GM18867 (cell line): ENCODE results near the gene VIPR1.

Experiments used
- ATAC-seq: cut with Tn5 transposase; IDR thresholded peaks from one replicate; pipeline ENCODE4 v1.9.1; 2021; ENCODE audit warnings: mild to moderate bottlenecking, moderate library complexity; ENCODE audit not compliant: unreplicated experiment

VIPR1 gene

DNA sequence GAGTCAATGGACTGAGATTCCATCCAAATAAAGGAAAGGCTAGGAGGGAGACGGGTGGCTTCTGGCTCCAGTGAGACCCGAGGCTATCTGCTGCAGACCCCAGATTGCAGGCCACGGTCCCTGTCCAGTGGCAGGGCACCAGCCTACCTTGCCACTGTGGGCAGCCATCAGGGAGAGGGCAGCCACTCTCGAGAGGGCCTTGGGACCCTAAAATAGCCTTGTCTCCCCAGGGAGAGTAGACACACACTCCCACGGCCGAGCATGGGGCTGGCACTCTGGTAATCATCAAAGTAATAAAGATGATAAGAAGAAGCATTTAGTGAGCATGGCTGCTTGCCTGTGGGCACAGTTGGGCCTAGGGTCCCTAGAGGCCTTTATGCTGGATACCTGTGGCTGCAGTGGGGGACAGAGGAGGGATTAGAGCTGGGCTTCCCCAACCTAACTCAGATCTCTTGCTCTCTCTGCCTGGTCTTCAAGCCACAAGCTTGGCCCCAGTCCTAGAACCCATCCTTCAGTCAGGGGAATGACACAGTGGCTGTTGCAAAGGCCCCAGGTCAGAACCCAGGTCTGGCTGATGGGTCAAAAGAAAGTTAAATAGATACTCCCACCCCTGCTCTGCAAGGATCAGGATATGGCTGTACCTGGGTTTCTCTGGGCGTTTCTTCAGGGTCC lies 9.2 kb upstream of the VIPR1 start:
- no peak for ATAC-seq

DNA sequence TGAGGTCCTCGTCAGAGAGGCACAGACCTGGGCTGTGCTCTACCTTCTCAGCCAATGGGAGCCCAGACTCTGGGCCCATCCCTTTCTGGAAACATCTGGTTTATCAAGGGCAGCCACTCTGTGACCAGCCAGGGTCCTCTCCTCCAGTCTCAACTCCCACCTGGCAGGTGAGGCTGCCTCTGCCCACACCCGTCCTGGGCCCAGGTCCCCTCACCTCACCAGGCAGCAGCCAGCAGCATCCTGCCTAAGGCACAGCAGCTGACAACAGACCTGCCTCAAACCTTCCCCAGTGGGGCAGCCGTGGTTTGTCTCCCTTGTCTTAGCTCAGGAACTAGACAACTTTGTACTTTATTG lies 8.7 kb upstream of the VIPR1 start:
- no peak for ATAC-seq

DNA sequence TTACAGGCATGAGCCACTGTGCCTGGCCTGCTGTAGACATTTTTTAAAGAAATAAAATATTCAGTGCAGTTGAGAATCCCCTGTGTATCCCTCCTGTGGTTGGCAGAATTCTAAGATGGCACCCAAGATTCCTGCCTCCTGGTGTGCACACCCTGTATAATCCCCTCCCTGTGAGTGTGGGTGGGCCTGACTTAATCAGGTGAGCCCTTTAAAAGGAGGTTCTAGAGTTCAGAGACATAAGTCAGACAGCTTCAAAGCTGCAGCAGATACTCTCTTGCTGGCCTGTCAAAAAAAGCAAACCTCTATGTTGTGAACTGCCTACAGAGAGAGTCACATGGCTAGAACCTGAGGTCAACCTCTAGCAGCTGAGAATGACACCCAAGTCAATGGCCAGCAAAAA lies 7.0 kb upstream of the VIPR1 start:
- ATAC-seq, result no peak

DNA sequence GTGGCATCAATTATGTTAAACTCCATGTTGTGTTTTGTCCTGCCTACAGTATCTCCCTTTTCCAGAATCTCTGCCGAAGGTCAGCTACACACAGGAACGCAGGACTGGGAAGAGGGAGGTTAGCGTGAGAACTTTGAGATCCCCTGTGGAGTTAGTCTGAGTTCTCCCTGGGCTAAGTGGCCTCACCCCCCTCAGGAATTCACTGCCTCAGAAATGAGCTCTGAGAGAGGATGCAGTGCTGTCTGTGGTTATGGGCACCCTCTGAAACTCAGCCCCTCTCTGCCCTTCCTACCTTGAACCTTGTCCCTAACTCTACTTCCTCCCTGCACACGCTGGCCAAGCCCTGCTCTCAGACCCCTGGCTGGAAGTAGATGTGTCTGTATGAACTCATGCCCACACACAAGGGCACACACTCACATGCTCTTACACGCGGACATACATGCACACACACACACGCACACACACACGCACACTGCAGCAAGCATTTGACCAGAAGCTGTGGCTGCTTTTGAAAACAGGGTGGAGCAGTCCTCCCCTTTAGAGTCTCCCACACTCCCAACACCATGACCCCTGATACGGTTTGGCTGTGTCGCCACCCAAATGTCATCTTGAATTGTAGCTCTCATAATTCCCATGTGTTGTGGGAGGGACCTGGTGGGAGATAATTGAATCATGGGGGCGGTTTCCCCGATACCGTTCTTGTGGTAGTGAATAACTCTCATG lies 5.3 kb upstream of the VIPR1 start:
- no peak for ATAC-seq

DNA sequence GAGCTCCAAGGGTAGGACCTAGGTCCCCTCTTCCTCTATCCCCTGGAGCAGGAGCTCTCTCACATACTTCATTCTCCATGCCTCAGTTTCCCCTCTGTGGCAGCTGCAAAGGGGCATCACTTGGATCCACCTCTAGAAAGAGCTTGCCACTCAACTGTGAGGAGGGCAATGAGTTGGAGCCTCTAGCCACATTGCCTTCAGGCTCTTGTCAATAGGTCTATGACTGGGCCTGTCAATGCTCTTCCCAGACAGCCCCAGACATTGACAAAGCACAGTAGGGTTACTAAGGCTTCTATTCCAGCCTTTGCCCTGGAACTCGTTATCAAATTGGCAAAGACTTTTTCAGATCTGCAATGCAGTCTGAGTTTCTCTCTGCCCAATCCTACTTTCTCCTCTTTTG lies 4.4 kb upstream of the VIPR1 start:
- no peak for ATAC-seq

DNA sequence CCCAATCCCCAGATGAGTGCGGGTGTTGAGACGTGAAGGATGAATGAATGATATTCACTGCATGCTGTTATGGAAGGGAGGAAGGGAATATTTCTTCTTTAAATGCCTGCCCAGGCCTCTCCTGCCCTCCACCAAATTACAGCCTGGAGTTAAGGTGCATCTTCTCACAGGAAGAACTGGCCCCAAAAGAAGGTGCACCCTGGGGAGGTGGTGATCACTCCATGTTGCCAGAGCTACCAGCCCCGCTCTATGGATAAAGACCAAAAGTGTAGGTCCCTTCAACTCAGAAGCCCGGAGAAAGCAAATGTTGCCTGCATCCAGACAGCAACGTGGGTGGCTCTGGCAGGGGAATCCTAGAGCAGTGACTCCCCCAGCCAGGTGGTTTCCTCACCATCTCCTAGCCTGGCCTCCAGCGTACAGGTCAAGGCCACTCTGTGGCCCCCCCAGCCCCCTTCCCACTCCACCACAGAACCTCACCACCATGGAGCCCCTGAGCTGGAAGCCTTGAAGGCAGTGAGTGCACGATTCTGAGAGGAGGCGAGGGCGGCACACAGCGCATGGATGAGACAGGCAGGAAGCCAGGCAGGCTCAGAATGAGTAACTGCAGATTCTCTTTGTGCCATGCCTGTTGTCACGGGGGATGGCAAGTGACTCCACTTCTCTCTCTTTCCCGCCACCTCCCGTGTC lies 3.5 kb upstream of the VIPR1 start:
- no peak for ATAC-seq

DNA sequence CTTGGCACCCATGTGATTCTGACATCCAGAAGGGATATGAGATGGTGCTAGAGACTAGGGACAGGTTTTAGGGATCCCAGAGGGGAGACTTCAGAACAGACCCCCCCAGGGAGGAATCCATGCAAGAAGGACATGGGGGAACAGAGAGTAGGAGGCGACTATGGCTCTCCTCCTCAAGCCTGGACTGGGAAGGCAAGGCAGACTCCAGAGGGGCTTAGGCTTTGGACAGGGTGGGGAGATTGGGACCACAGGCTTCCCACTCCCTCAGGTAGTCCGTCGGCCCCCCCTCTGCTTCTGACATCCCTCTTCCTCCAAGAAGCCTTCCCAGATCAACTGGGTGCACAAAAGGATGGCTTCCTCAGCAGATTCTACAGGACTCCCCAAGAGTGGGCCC lies 3.0 kb upstream of the VIPR1 start:
- no peak for ATAC-seq

DNA sequence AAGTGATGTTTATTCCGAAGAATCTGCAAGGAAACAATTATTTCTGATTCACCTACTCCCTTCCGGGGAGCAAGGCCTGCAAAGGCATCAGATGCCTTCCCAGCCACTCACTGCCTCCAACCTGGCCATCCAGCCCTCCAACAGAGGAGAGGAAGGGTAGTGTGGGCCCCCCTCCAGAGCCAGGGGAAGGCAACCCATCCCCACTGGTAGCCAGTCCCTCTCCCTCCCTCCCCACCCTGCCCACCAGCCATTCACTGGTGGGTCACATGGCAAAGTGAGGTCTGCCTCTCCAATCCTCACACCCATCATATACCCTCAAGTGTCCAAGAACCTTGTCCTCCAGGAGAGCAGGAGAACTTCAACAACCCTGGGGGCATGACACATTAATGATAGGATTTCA lies 2.4 kb upstream of the VIPR1 start:
- no peak for ATAC-seq

DNA sequence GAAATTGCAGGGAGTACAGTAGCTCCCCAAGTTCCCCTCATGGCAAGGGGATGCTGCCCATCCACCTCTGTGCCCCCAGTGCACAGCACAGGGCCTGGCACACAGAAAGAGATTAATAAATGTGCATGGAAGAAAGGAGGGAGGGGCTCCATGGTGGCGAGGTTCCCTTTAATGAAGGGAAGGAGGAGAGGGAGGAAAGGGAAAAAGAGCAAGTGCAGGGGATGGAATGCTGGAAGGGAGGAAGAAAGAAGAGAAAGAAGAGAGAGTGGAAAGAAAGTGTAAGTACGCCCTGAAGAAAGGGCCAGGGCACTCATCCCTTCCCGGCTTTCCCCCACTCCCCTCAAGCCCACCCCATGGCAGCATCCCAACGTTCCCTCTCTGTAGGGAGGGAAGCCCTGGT lies 1.5 kb upstream of the VIPR1 start:
- ATAC-seq, result no peak

DNA sequence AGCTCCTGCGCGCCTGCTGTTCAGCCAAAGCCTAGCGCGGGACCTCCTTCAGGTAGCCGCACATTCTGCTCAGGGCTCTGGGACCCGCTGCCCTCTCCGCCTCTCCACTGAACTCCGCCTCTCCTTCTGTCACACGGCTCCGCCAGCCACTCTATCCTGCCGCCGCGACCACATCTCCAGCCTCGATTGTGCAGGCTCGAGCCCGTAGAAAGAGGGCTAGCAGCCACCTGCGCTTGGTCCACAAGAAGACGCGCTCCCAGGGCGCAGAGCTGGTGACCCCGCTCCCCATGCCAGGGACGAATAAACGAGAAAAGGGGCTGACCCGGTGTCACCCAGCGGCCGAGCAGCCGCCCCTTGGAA lies 1.1 kb upstream of the VIPR1 start:
- no peak for ATAC-seq

DNA sequence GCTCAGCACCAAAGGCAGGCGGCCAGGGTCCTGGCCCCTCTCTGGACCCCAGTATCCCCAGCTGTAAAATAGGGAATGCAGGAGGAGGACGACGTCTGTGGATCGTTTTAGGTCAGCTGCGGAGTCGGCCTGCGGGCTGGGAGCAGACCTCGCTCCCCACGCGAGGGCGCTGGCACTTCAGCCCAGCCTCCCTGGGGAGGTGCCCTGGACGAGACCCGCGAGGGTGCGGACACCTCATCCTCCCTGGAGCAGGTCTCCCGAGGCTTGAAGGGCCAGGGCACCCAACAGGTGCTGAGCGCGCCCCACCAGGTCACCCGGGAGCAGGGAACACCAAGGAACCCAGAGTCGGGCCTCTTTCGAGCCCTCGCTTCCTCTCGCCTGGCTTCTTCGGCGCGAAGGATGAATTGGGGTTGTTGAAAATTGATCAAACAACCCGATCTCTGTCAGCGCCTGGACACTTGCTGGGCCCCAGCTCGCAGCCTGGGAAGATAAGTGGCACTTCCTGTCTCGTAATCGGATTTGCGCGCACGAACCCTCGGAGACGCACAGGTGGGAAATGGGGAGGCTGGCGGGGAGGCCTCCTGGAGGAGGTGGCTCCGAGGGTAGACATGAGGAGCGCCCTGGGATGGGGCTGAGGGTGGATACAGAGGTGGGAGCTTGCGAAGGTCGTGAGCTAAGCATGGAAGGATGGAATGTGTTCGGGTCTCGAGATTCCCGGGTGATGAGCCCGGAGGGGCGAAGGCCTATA lies 588 bp upstream of the VIPR1 start:
- peak; percentile 35 for ATAC-seq

DNA sequence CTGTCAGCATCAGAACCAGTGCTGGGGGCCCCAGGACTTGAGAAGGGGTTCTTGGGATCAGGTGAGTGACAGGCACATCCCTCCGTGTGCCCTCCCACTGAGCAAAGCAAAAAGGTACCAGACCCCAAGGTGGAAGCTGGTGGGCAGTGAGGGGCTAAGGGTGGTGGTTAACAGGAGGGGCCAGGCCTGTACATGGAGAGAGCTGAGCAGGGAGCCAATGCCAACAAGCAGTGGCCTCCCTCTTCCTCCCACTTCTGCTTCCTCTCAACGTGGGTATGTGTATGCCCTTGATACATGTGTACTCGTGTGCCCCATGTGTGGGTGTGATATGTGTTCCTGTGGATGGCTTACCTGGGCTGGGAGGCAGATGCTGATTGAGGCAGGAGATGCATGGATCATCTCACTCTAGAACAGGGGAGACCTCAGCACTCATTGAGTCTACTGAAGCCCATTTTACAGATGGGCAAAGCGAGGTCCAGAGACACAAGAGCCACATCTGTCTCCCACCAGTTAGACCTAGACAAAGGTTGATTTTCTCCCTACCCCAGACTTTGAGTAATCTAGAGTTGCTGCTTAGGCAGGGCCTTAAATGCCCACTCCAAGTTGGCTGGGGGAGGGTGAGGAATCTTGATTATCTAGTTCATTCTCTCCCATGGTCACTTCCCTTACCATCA lies 945 bp downstream of the VIPR1 start:
- no peak for ATAC-seq

DNA sequence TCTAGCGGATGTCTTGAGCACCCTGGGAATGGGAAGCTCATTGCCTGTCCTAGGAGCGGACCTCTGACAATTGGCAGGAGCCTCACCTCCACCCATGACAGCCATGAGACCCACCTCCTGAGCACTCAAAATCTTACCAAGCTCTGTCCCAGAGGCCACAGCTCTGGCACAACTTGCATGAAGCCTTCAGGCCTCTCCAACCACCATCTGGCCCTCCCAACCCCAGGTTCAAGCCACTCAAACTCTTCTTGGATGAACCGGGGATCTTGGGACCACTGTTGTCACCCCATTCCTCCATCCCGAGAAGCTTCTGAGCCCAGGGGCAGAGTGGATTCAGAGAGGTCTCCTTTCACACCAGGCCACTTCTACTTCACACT lies 1.5 kb downstream of the VIPR1 start:
- ATAC-seq, result no peak

DNA sequence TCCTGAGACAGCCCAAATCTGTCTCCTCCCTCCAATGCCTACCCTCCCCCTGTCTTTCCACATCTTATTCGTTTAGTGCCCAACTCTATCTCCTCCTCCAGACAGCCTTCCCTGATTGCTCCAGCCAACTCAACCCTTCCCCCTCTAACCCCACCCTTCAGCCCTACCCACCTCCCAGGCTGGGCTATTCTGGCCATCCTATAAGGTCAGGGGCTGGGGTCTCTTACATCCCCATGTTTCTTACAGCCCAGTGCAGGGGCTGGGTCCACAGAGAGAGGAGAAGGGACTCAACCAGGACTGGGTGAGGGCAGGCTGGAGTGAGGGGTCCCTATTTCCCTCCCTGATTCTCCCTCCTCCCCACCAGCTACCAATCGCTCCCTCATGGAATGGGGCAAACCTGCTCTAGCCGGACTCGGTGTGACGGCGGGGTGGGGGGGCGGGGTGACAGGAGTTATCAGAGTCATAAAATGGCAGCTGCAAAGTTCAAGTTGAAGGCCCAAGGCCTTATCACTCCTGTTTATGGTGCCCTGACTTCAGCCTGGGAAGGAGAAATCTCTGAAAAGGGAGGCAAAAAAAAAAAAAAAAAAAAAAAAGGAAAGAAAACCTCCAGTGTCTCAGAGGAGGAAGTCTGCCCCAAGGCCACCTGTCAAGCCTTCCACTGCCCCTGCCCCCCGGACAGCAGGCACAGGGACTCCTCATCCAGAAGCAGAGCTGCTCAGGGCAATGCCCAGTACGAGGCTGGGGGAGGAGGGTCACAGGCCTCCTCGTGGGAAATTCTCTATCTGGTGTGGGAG lies 2.1 kb downstream of the VIPR1 start:
- no peak for ATAC-seq

DNA sequence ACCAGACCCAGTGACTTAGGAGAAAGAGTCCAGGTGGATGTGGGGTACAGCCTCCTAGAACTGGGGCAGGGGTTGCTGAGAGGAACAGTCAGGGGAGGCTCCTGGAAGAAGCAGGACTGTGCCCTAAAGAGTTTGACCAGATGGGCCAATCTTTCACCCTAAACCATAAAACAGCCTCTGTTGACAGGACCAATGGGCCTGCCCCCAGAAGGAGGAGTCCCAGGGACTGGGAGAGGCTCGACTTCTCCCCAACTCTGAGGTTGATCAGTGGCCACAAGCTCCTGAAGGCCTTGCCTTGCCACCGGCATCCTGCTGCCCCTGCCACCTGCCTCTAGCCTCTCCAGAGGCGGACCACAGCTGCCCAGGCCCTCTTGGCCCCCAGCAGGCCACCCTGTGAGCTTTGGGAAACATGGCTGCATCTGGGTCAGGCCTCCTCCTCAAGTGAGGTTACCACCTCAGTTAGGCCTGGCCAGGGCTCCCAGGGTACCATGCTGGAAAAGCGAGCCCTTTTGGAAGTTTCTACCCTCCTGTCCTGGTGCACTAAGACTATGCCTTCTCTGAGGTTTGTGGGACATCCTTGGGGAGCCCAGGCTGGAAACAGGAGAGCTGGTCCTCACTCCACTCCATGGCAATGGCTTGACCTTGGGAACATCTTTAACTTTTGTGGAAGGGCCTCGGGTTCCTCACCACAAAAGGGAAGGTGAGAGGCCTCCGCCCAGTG lies 2.8 kb downstream of the VIPR1 start:
- no peak for ATAC-seq

DNA sequence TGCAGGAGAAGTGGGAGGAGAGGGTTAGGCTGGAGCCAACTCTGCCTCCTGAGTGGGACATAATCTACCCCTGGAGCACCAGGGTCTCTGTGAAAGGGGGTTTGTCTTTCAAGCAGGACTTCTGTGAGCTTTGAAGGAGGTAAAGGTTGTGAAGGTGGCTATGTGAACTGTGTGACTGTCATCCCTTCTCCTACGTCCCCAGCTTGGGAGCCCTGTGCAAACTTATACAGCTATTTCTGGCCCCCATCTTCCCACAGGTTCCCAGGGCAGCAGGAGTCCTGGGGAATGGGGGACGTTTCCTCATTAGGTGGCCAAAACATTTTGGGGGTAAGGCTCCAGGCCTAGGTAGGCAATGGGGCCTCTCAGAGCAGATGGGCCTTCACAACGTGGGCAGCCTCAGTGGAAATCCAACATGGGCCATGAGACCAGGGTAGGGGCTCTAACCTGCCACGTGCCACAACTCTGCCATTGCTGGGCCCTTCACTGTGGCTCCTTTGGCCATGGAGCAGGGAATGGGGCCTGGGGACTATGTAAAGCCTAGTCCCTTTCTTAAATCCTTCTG lies 3.5 kb downstream of the VIPR1 start:
- no peak for ATAC-seq

DNA sequence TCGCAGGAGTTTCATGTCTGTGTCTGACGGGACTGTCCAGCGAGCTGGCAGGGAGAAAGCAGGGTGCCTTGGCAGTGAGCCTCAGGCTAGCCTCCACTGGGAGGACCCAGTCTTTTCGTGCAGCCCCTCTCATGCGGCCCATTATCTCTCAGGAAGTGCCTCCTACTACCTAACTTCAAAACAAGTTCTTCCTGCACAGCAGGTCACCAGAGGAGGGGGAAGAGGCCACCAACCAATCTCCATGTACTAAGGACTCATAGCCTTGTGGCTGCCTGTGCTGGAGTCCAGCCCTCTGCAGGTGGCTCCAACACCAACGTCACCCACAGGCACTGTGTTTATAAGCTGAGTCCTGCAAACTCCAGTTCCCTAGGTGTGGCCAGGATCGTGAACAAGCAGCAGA lies 4.8 kb downstream of the VIPR1 start:
- ATAC-seq, result no peak

DNA sequence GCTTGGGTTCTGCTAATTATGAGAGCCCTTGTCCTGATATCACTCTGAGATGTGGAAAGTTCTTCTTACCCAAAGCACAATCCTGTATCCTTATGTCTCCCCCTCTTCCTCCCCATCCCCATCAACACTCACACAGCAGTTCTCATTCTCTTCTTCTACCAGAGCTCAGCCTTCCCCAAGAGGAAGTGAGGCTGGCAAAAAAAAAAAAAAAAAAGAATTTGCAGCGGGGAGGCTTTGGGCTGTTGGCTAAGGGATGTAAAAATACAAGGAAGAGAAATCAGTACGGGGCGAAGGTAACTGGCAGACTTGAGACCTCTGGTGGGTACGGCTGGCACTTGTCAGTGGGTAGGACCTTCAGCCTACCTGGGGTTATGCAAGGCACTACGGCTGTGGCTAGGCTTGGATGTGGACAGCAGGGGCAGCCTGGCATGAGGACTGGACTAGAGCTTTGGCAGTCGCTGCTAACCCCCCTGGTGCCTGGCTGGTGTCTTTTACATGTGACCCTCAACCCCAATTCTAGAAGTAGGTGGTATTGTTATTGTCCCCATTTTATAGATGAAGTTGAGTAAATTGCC lies 5.4 kb downstream of the VIPR1 start:
- no peak for ATAC-seq

DNA sequence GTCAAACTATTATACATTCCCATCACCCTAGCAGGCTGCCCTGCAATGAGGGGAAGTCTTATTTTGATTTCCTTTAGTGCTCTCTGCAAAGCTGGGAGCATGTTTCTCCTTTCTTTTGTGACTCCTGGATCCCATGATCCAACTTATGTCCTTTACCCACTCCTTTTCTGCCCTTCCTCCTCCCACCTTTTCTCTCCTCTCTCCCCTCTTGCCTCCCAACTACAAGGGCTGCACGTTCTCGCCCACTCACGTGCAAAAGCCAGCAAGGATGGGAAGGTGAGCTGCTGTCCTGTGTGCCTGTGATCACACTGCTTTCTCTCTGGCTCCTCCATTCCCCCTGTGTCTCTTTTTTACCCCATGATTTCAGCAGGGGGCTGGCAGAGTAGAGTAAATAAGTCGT lies 6.1 kb downstream of the VIPR1 start:
- no peak for ATAC-seq
